NCI-H69 (cell line): ENCODE data around the gene MALRD1.

Experiments used
- DNase-seq: peaks from one replicate; lab custom pipeline; 2025; lab: John Stamatoyannopoulos, UW

The MALRD1 gene

DNA sequence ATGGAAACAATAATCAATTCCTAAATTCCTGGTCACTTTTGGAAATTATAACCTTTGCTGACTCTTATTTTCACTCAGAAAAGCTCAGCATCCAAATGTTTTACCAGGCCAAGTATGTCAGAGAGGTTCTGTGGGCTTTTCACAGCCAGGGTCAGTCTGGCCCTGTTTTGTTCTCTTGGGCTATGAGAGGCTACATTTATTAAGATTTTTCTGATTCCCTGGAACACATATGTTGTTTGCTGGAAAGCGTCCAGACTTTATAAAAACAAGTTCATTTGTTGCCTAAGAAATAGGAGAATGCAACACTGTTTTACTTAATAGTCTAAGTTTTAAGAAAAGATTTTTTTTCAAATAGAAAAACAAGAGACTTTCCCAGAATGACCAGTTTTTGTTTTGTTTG is 529.2 kb downstream of the MALRD1 start:
- no peak for DNase-seq

DNA sequence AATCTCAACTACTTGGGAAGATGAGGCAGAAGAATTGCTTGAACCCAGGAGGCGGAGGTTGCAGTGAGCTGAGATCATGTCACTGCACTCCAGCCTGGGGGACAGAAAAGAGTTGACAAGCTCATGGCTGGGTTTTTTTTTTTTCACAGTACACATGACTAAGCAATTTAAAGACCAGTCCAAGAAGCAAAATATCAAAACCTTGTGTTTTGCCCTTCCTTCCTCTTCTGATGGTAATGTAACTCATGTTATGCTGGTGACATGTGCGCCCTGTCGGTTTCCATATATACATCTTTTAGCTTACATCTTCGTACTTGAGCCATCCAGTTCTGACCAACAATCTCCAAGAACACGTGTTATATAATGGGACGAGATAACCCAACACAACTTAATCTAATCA is 530.0 kb downstream of the MALRD1 start:
- no peak for DNase-seq

GRCh38 chr10:19579761-19580545 is 531.4 kb downstream of the MALRD1 start:
- no peak for DNase-seq

DNA sequence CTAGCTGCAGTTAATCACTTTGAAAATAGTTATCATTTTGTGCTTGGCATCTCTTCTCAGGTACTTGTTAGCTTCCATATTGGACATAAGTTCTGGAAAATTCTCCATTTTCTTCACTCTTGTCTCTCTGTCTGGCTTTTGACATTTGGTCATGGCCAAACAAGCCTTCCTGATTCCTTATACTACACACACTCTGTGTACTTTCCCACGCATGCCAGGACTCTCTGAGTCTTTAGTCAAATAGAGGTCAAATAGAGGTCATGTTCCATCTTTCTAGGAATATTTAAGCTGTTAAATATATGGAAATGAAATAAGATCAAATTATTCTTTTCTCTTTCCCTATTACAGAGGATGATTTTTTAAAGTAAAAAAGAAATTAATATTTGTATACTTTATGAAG is 532.1 kb downstream of the MALRD1 start:
- DNase-seq = no peak

DNA sequence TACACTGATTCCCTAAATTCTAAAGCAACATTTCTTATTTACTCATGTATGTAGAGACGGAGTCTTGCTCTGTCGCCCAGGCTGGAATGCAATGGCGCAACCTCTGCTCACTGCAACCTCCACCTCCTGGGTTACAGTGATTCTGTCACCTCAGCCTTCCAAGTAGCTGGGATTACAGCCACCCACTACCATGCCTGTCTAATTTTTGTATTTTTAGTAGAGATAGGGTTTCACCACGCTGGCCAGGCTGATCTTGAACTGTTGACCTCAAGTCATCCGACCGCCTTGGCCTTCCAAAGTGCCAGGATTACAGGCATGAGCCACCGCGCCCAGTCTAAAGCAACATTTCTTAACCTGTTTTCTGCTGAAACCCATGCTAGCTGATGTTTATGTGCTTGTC is 540.0 kb downstream of the MALRD1 start:
- DNase-seq = no peak

DNA sequence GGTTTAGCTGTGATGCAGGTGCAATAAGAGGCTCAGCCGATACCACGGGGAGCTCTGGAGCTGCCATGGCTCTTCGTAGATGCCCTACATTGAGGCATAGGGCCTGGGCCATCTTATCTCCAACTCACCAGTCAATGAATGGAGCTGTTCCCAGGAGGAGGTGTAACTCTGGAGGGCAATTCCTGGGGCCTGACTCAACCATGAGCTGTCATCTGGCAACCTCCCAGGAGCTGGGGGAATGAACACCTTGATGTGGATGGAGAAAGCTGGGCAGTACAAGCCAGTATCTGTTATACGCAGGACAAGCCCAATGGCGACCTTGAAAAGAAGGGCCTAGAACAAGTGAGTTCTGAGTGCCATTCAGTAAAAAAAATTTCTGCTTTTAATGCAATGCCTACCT is 543.7 kb downstream of the MALRD1 start:
- DNase-seq = no peak

GRCh38 chr10:19595212-19595845 is 546.7 kb downstream of the MALRD1 start:
- no peak for DNase-seq

GRCh38 chr10:19605806-19606205 is 557.2 kb downstream of the MALRD1 start:
- DNase-seq = no peak

DNA sequence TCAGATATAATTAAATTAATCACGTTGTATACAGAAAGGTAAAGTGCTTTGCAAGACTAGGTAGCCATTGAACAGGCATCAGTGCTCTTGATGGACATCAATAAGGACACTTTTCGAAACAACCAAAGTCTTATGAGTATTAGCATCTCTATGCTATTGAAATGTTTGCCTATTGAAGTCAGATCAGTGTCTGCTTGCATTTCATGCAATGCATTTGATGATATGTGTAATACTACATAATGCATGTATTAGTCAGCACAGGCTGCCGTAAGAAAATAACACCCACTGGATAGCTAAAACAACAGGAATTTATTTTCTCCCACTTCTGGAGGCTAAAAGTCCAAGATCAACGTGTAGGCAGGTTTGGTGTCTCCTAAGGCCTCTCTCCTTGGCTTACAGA is 558.4 kb downstream of the MALRD1 start:
- no peak for DNase-seq

DNA sequence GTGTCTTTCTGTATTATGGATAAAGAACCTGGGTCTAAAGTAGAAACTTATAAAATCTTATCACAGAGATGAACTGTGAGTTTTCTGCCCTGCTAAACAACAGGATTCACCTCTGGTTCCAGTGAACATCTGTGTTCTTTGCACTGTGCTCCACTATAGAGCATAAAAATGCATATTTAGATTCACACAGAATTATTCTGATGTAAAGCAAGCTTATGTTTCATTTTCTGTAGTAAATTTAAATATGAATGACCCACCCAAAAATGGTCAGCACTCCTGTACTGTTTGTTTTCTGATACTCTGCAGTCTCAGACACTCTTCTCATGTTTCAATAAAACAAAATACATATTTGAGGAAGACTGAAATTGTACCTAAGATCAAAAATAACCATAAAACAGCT is 563.2 kb downstream of the MALRD1 start:
- no peak for DNase-seq

GRCh38 chr10:19616966-19617365 is 568.4 kb downstream of the MALRD1 start:
- DNase-seq = no peak

DNA sequence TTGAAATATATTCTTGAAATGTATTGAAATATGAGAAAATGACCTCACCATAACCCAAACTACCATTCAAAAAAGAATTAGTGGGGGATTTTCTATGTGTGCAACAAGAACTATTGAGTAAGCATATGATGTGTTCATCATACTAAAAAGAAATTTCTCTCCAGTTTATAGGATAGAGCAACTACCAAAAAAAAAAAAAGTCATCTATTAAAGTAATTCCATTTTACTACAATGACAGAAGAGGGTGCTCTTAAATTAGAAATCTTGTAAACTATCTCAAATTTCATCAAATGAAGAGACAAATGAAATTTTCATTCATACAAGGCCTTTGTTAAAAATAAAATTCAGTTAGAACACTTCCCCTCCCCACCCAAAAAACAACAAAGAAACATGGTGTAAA is 572.2 kb downstream of the MALRD1 start:
- DNase-seq = no peak

GRCh38 chr10:19623321-19623720 is 574.7 kb downstream of the MALRD1 start:
- DNase-seq = no peak

DNA sequence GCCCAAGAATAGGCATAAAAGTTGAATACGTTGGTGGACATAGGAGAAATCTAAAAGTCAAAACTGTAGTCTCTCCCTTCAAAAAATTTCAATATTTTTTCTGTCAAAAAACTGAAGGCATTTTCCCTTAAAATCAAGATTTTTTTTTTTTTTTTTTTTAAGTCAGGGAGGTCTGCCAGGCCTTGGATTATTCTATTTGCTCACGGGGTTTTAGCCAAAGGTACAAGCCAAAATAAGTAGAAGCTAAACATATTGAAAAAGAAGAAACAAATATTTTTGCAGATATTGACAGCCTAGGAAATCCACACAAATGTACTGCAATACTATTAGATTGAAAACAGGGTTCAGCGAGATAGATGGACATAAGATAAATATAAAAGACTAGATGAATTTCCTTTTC is 577.6 kb downstream of the MALRD1 start:
- DNase-seq = no peak

GRCh38 chr10:19628767-19629560 is 580.4 kb downstream of the MALRD1 start:
- DNase-seq = no peak

DNA sequence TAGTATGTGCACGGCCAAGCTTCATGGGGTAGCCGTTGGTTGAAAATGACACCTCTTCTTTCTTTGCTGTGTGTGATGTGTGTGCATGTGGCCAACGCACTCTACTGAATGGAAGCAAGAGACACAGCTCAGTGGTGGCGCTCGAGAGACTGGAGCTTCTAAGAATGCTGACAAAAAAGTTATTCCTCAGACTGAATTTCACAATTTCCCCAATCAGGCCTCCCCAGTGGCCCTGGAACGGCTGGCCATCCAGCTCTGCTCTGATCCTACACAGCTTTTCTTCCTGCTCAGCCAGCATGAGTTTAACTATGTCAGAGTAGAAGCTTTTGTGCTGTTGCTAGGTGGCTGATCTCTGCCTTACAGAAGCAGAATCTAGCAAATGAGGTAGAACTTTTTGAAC is 581.0 kb downstream of the MALRD1 start:
- DNase-seq = no peak

DNA sequence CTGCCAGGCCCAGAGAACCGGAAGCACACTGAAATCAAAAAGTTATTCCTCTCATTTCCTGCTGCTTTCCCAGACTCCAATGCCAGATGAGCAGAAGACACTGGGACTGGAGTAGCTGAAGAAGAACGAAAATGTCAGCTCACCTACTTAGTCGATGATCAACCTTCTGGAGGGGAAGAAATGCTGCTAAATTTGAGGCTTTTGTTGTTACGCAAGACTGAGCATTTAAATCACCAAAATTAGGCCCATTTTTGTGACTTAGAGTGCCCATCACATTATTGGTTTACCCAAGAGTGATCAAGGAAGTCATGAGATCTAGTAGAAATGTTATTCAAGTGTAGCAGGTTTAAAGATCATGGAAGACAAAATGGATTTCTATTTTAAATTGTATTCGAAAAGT is 585.6 kb downstream of the MALRD1 start:
- DNase-seq = no peak

GRCh38 chr10:19638182-19638895 is 589.7 kb downstream of the MALRD1 start:
- no peak for DNase-seq

DNA sequence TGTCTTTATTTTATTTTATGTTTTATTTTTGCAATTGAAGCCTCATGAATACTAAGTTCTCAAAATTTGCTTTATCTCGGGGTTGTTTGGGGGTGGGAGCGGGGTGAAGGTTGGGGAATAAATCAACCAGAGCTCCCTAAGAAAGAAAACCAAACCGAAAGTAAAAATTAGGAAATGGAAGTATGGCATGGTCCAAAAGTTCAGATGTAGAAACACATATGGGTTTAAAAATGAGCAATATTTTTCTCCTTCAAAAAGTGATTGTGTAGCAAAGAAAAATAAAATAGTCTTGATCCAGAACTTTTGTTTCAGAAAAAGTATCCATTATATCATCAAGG is 590.3 kb downstream of the MALRD1 start:
- no peak for DNase-seq

DNA sequence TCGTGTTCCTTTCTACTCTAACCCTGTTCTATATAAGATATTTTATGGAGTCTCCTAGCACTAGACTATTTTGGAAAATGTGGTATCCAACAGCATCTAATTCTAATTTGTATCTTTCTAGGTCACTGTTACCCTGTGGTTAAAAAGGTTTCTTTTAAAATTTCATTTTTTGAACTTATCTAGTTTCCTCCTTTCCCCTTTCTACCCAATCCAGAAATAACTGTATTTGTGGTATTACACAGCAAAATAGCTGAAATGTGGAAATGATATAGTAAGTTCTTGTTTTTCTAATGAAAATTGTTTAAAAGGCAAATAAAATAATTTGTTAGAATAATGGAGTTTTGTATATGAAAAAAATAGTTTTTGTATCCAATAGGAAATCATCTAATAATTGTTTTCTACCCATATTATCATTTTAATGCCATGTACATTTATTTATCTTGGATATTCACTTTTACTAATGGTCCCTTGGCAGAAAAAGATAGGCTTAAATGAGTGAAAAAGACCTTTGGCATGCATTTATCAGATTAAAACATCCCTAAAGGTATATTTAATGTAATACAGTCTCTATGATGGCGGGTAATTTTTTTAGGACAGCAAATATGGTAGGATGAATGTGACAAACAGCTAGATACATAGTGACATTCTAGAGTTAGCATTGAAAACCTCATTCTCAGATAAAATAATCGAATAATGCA is 592.1 kb downstream of the MALRD1 start:
- no peak for DNase-seq

- DNase-seq = no peak
These were observed 602.9 kb downstream of the MALRD1 start for GRCh38 chr10:19651549-19651948.

GRCh38 chr10:19652750-19653149 is 604.1 kb downstream of the MALRD1 start:
- DNase-seq = no peak
